HPDE6-E6E7 (cell line): Measurements from ENCODE around the gene ZNF778.
"Not testable (repeated sequence)": the region's sequence is repeated elsewhere in the genome, so short reads cannot be mapped to it uniquely, and the experiment has no call there.

ENCODE experiments used
- DNase-seq: peaks from one replicate; pipeline ENCODE4 v3.0.0; 2011; ENCODE audit warnings: missing footprints; ENCODE audit errors: extremely low spot score

ZNF778 gene

GRCh38 chr16:89256651-89257254 is 39.2 kb downstream of the ZNF778 start:
- peak; percentile 66 for DNase-seq

DNA sequence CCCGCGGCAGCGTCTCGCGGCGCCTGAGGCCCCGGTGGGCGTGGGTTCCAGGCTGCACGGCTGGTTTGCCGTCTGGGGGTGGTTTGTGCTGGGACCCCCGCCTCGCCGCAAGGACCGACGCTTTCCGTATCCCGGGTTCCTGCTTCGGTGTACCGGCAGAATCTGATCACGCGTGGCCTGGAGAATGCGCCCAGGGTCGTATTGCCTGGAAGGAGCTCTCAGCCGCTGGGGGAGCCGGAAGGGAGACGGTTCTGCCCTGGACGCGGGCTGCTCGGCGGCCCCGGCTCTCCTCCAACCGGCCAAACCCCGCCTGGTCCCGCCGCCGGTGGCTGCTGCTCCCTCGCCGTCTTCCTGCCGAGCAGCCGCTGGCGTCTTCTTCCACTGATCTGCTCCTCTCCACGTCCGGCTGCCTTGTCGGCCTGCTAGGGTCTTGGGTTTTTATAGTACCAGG is 39.8 kb downstream of the ZNF778 start:
- DNase-seq = no peak

- no peak for DNase-seq
These were observed 40.4 kb downstream of the ZNF778 start for GRCh38 chr16:89257757-89258465.

GRCh38 chr16:89259901-89260300 is 42.4 kb downstream of the ZNF778 start:
- DNase-seq = not testable (repeated sequence)

DNA sequence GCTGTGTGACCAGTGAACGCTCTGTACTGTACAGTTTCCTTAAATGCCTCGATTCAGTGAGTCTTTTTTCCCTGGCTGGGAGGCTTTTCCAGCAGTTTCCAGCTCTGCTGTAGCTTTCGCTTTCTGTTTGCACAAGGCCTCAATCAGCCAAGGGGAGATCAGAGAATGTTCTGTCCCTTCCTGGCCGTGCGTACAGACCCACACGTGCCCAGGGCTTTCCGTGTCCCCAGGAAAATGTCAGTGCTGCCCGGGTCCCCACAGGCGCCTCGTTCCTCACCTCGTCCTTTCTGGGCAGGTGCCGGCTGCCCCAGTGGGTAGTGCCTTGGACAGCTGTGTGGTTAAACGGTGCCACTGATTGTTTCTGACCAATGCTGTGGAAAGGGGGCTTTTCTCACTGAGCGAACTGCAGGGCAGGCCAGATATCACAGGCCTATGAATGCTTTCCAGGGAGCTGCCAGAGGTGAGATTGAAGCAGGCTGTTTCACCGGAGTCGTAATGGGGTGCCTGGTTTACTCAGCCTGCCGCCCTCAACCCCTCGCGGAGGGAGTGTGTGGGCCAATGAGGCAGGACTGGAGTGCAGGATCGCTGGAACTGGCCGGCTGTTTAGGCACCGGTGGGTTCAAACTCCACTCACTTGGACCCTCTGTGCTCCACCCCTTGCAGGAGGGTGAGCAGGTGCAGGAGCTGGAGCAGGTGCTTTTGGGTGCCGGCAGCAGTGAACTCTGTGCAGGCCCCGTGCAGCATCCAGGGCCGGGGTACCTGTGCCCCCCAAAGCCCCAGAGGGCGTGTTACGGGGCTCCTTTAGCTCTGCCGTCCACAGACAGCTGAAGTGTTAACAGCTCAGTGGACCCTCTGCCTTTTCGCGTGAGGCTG is 44.4 kb downstream of the ZNF778 start:
- DNase-seq = no peak

DNA sequence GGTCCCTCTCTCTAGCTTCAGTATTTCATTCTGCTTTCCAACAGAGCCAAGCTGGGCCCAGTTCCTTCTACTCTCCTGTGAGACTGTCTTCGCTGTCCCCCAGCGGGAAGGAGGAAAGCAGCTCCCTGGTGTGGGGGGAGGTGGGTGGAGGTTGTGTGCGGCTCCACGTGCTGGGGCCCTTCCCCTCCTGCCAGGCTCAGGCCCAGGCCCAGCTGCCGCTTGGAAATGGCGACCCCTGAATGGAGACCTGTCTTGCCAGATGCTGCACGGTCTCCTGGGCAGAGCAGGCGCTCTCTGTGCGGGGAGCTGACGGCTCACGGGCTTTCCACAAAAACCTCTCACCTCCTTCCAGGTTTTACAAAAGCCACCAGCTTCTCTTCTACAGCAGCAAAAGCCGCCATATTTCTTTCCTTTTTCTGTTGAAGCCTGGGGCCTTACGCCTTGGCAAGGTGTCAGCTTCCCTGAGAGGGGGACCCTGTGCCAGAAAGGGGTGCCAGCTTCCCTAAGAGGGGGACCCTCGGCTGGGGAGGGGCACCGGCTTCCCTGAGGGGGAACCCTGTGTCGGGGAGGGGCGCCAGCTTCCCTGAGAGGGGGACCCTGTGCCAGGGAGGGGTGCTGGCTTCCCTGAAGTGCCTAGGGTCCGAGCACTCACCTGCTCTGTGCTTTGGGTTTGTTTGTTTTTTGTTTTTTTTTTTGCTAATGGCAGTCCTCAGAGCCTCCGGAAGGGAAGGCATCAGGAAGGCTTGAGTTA is 47.5 kb downstream of the ZNF778 start:
- DNase-seq = no peak

- DNase-seq = no peak
These were observed 48.1 kb downstream of the ZNF778 start for GRCh38 chr16:89265647-89266046.

DNA sequence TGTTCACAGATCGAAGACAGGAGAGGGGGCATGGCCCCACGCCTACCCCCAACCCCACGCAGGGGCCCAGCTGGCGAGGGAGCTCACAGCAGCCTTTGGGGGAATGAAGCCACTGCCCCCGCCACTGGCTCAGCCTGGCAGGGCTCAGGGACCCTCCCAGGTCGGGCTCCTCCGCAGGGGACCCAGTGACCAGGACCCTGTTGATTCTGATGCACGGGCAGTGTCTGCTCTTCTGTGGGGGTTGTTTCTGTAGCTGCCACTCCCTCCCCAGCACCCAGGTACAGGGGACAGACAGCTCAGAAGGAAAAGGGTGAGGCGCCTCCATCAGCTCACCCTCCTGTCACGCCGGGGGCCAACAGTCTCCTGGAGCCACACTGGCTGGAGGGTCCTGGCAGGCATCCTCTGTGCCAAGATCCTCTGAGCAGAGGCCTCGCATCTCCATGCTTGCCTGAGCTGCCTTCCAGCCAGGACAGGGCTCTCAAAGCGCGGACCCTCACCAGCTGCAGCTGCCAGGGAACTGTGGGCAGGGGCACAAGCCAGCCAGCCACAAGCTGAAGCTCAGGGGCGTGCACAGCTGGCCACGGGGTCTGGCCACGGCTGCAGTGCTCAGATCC is 49.1 kb downstream of the ZNF778 start:
- DNase-seq = no peak

DNA sequence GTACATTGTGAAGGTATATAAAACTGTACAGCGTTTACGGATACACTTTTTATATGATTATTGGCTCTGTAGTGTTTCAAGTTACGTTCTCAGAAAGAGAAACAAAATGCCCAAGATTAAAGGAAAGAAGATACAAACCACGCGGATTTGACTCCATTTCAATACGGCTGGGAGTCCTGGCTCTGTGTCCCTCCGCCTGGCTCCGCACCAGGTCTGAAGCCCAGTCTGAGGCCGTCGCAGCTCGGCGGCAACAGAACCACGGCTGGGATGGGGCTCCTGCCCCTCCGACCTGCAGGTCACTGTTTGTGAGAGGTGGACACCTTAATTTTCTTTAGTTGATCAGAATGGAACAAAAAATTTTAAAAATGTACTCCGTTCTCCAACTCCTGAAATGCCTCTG is 50.2 kb downstream of the ZNF778 start:
- DNase-seq = not testable (repeated sequence)

GRCh38 chr16:89268585-89268984 is 51.1 kb downstream of the ZNF778 start:
- no peak for DNase-seq

GRCh38 chr16:89268987-89269735 is 51.7 kb downstream of the ZNF778 start:
- no peak for DNase-seq

- DNase-seq = no peak
These were observed 52.5 kb downstream of the ZNF778 start for GRCh38 chr16:89269805-89270665.

DNA sequence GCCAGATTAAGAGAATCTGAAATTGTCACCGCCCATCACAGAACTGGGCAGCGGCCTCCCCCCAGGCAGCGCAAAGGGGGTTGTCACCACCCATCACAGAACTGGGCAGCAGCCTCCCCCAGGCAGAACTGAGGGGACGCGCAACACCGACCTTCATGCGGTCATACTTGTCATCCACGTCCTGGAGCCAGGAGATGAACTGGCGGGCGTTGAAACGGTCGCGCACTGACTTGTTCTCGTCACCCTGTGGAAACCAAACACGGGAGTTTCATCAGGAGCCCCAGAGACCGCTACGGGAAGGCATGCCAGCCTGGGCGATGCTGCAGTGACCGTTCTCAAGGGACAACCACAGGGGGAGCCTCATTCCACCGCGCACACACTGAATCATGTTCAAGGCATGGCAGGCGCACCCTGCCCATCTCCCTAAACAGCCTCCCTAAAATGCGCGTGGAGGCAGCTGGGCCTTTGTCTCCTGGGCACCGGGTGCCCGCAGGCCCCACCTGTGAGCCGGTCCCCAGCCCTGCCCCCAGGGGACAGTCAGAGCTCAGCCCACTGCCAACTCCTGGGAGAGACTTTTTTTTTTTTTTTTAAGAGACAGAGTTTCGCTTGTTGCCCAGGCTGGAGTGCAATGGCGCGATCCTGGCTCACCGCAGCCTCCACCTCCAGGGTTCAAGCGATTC is 53.3 kb downstream of the ZNF778 start:
- no peak for DNase-seq

DNA sequence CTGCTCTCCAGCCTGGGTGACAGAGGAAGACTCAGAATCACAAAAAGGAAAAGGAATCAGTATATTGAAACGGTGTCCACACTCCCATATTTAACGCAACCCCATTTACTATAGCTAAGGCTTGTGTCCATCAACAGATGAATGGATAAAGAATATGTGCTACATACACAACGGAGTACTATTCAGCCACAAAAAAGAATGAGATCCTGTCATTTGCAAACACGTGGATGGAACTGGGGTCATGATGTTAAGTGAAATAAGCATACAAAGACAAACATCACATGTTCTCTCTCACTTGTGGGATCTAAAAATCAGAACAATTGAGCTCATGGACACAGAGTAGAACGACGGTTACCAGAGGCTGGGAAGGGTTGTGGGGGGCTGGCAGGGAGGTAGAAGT is 55.1 kb downstream of the ZNF778 start:
- no peak for DNase-seq

DNA sequence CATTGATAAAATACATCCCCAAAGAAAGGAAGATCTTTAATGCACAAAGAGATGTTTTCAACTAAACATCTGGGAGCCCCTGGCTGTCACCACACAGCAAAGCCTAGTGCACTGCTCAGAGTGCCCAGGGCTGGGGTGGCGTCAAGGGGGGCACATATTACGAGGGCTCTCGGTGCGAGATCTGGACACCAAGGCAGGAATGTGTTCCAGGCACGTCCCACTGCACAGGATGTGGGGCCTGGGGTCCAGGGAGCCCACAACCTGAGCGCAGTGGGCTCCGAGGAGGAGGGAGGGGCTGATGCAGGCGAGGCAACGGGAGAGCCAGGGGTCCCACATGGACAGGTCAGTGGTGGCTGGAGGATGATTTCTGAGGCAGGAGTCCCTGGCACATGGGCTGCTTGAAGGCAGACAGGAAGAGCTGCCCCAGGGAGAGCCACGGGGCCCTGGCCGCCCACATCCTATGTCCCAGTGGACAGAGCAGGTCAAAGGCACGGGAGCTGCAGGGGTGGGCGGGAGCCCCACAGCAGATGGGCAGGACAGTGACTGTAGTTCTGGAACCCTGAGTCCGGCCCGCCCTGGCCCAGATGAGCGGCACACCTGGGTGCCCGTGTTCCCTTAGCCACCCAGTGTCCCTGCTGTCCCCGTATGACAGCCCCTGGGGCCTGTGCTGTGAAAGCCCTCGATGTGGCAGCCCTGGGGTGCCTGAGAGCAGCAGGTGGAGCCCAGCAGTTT is 56.4 kb downstream of the ZNF778 start:
- DNase-seq = no peak

GRCh38 chr16:89274561-89275283 is 57.2 kb downstream of the ZNF778 start:
- no peak for DNase-seq

GRCh38 chr16:89275284-89275584 is 57.7 kb downstream of the ZNF778 start:
- no peak for DNase-seq
